OCI-LY3 (cell line): ENCODE data around the gene RNU2-1.
"Not testable (repeated sequence)": the region's sequence is repeated elsewhere in the genome, so short reads cannot be mapped to it uniquely, and the experiment has no call there.

Experiments
- EZH2phosphoT487 ChIP-seq: fragments of 200-600 bp; shearing (Covaris generic); IDR thresholded peaks from 2 replicates; pipeline ENCODE4 v1.6.1; 2018; ENCODE audit warnings: antibody characterized with exemption, mixed run types, low read depth
- TF ChIP-seq, protein P1 (sequence below): fragments of 200-600, 300-600 bp; sonication (generic); IDR thresholded peaks from 2 replicates; pipeline ENCODE4 v1.5.1; 2014; ENCODE audit warnings: antibody characterized with exemption, low read length, low read depth

DNA sequence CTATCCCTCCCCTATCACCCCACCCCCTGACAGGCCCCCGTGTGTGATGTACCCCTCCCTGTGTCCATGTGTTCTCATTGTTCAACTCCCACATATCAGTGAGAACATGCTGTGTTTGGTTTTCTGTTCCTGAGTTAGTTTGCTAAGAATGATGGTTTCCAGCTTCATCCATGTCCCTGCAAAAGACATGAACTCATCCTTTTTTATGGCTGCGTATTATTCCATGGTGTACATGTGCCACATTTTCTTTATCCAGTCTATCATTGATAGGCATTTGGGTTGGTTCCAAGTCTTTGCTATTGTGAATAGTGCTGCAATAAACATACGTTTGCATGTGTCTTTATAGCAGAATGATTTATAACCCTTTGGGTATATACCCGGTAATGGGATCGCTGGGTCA, 47.1 kb downstream of the RNU2-1 start:
- TF ChIP-seq, protein P1, sequence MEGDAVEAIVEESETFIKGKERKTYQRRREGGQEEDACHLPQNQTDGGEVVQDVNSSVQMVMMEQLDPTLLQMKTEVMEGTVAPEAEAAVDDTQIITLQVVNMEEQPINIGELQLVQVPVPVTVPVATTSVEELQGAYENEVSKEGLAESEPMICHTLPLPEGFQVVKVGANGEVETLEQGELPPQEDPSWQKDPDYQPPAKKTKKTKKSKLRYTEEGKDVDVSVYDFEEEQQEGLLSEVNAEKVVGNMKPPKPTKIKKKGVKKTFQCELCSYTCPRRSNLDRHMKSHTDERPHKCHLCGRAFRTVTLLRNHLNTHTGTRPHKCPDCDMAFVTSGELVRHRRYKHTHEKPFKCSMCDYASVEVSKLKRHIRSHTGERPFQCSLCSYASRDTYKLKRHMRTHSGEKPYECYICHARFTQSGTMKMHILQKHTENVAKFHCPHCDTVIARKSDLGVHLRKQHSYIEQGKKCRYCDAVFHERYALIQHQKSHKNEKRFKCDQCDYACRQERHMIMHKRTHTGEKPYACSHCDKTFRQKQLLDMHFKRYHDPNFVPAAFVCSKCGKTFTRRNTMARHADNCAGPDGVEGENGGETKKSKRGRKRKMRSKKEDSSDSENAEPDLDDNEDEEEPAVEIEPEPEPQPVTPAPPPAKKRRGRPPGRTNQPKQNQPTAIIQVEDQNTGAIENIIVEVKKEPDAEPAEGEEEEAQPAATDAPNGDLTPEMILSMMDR: not testable (repeated sequence)
- TF ChIP-seq EZH2phosphoT487: not testable (repeated sequence)
